ENCODE results near the gene PUS1. TPM values are rescaled to one million over a fixed set of nuclear protein-coding genes. Genes with fewer than 3 reads are reported as not detected.

Gene PUS1
- total RNA-seq, 1 experiment from 2014 or later = 74.0 TPM

- no peak overlapping the region for H2AFZ ChIP-seq (ENCODE audit: low read length)
- no peaks in the 10 kb centered on the region for H3F3A ChIP-seq (ENCODE audit: low read length, unreplicated experiment)
- H4K20me1 ChIP-seq (ENCODE audit: low read length) = no peaks in the 10 kb centered on the region
- no peaks in the 10 kb centered on the region for H3K9me3 ChIP-seq (ENCODE audit: low read length)
- intact Hi-C loops (cut with micrococcal nuclease) = no loop called here
- no peaks in the 10 kb centered on the region for H3K27me3 ChIP-seq (ENCODE audit: low read length)
- H3K79me2 ChIP-seq (ENCODE audit: low read length) = no peaks in the 10 kb centered on the region
- no peak overlapping the region for H3K4me3 ChIP-seq (ENCODE audit: low read length)
- H3K9ac ChIP-seq (ENCODE audit: low read length) = no peak overlapping the region
- TF ChIP-seq EZH2 (IDR thresholded peaks at IDR 0.05; ENCODE audit: low read length, unreplicated experiment) (no peak), EZH2phosphoT487 (IDR thresholded peaks at IDR 0.05; ENCODE audit: borderline replicate concordance, low read length) (no peak)
- TF ChIP-seq, protein P1, sequence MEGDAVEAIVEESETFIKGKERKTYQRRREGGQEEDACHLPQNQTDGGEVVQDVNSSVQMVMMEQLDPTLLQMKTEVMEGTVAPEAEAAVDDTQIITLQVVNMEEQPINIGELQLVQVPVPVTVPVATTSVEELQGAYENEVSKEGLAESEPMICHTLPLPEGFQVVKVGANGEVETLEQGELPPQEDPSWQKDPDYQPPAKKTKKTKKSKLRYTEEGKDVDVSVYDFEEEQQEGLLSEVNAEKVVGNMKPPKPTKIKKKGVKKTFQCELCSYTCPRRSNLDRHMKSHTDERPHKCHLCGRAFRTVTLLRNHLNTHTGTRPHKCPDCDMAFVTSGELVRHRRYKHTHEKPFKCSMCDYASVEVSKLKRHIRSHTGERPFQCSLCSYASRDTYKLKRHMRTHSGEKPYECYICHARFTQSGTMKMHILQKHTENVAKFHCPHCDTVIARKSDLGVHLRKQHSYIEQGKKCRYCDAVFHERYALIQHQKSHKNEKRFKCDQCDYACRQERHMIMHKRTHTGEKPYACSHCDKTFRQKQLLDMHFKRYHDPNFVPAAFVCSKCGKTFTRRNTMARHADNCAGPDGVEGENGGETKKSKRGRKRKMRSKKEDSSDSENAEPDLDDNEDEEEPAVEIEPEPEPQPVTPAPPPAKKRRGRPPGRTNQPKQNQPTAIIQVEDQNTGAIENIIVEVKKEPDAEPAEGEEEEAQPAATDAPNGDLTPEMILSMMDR (conservative IDR thresholded peaks at IDR 0.05; ENCODE audit: low read depth, low read length) = no peak
- POLR2A ChIA-PET (ENCODE audit: unreplicated experiment) = no interaction called here
- ATAC-seq (no peak), DNase-seq (no peak)
- CTCF ChIA-PET = no interaction called here
- peaks cover 33% of the 10 kb centered on the region for H3K36me3 ChIP-seq (ENCODE audit: low read depth, low read length)
- H3K27ac ChIP-seq (ENCODE audit: low read length) = no peak overlapping the region
- H3K9me2 ChIP-seq (replicated peaks; ENCODE audit: low read length) = no peaks in the 10 kb centered on the region
- H3K4me2 ChIP-seq (ENCODE audit: low read length) = no peak overlapping the region
- no TSS peak for BruUV-seq (replicated peaks)
- H3K4me1 ChIP-seq (ENCODE audit: insufficient read depth, low read length) = peaks cover 25% of the 10 kb centered on the region
These were observed 14.8 kb upstream of the PUS1 start for GRCh38 chr12:131914179-131914702.

DNA sequence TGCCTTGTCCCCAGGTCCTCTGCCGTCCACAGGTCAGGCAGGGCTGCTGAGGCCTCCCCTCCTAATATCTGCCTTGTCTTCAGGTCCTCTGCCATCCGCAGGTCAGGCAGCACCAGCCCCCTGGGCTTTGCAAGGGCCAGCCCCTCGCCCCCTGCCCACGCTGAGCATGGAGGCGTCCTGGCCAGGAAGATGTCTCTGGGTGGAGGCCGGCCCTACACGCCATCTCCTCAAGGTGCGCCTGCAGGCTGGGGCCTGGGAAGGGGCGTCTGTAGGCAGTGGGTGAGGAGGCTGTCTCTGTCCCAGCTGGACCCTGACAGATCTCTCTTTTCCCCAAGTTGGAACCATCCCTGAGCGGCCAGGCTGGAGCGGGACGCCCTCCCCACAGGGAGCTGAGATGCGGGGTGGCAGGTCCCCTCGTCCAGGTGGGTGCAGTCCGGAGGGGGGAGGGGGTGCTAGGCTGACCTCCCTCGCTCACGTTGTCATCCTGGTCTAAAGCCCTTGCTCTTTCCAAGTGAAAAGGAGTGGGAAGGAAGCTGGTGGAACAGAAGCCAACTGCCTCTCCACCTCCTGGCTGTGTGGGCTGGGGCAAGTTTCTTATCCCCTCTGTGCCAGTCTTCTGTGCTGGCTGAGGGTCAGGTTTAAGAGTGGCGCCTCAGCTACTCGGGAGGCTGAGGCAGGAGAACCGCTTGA lies 13.9 kb upstream of the PUS1 start:
- Histone ChIP-seq H3K9me3 (ENCODE audit: low read length) (no peaks in the 10 kb centered on the region), H3K4me3 (ENCODE audit: low read length) (no peak overlapping the region), H3K36me3 (ENCODE audit: low read depth, low read length) (peaks cover 37% of the 10 kb centered on the region), H4K20me1 (ENCODE audit: low read length) (no peaks in the 10 kb centered on the region), H3K27me3 (ENCODE audit: low read length) (no peaks in the 10 kb centered on the region), H3K9ac (ENCODE audit: low read length) (no peak overlapping the region), H2AFZ (ENCODE audit: low read length) (no peak overlapping the region), H3K4me1 (ENCODE audit: insufficient read depth, low read length) (peaks cover 22% of the 10 kb centered on the region), H3F3A (ENCODE audit: low read length, unreplicated experiment) (no peaks in the 10 kb centered on the region), H3K4me2 (ENCODE audit: low read length) (no peak overlapping the region), H3K79me2 (ENCODE audit: low read length) (no peaks in the 10 kb centered on the region), H3K27ac (ENCODE audit: low read length) (no peak overlapping the region), H3K9me2 (replicated peaks; ENCODE audit: low read length) (no peaks in the 10 kb centered on the region)
- DNase-seq (no peak), ATAC-seq (no peak)
- ChIA-PET POLR2A (ENCODE audit: unreplicated experiment) (no interaction called here), CTCF (no interaction called here)
- TF ChIP-seq EZH2 (IDR thresholded peaks at IDR 0.05; ENCODE audit: low read length, unreplicated experiment) (no peak), EZH2phosphoT487 (IDR thresholded peaks at IDR 0.05; ENCODE audit: borderline replicate concordance, low read length) (no peak)
- TF ChIP-seq, protein P1 (conservative IDR thresholded peaks at IDR 0.05; ENCODE audit: low read depth, low read length) = no peak
- intact Hi-C loops (cut with micrococcal nuclease) = no loop called here
- BruUV-seq (replicated peaks) = TSS peak; percentile 17

- Histone ChIP-seq H3K36me3 (ENCODE audit: low read depth, low read length) (peaks cover 38% of the 10 kb centered on the region), H3F3A (ENCODE audit: low read length, unreplicated experiment) (no peaks in the 10 kb centered on the region), H3K27me3 (ENCODE audit: low read length) (no peaks in the 10 kb centered on the region), H3K4me1 (ENCODE audit: insufficient read depth, low read length) (peaks cover 15% of the 10 kb centered on the region), H3K9ac (ENCODE audit: low read length) (no peak overlapping the region), H3K9me2 (replicated peaks; ENCODE audit: low read length) (no peaks in the 10 kb centered on the region), H3K27ac (ENCODE audit: low read length) (no peak overlapping the region), H3K79me2 (ENCODE audit: low read length) (no peaks in the 10 kb centered on the region), H3K4me2 (ENCODE audit: low read length) (no peak overlapping the region), H3K9me3 (ENCODE audit: low read length) (no peaks in the 10 kb centered on the region), H2AFZ (ENCODE audit: low read length) (no peak overlapping the region), H4K20me1 (ENCODE audit: low read length) (no peaks in the 10 kb centered on the region), H3K4me3 (ENCODE audit: low read length) (no peak overlapping the region)
- CTCF ChIA-PET = no interaction called here
- DNase-seq (no peak), ATAC-seq (no peak)
- intact Hi-C loops (cut with micrococcal nuclease) = no loop called here
- no TSS peak for BruUV-seq (replicated peaks)
- TF ChIP-seq EZH2phosphoT487 (IDR thresholded peaks at IDR 0.05; ENCODE audit: borderline replicate concordance, low read length) (no peak), EZH2 (IDR thresholded peaks at IDR 0.05; ENCODE audit: low read length, unreplicated experiment) (no peak)
- TF ChIP-seq, protein P1 (conservative IDR thresholded peaks at IDR 0.05; ENCODE audit: low read depth, low read length) = no peak
- POLR2A ChIA-PET (ENCODE audit: unreplicated experiment) = no interaction called here
These were observed 13.3 kb upstream of the PUS1 start for GRCh38 chr12:131915823-131916222.
